HPDE6-E6E7 (cell line): ENCODE results near the gene FADS1.

Experiments
- DNase-seq: peaks from one replicate; pipeline ENCODE4 v3.0.0; 2011; ENCODE audit warnings: missing footprints; ENCODE audit errors: extremely low spot score

Gene FADS1

GRCh38 chr11:61816736-61817455 is at the start of gene FADS1:
Gene FADS1, minus strand, starts transcription at chr11:61817003. Its CDS starts 74 bp downstream, at chr11:61816929.
- peak; percentile 78 for DNase-seq

GRCh38 chr11:61866231-61866957 is 49.6 kb upstream of the FADS1 start:
- peak; percentile 63 for DNase-seq

GRCh38 chr11:61864814-61865775 is 48.3 kb upstream of the FADS1 start:
- no peak for DNase-seq

- no peak for DNase-seq
These were observed 46.8 kb upstream of the FADS1 start for GRCh38 chr11:61863548-61864081.

GRCh38 chr11:61862714-61863547 is 46.1 kb upstream of the FADS1 start:
- no peak for DNase-seq

- DNase-seq, result no peak
These were observed 44.8 kb upstream of the FADS1 start for GRCh38 chr11:61861634-61862033.

- no peak for DNase-seq
These were observed 43.5 kb upstream of the FADS1 start for GRCh38 chr11:61860054-61860903.

GRCh38 chr11:61855939-61856680 is 39.3 kb upstream of the FADS1 start:
- no peak for DNase-seq

GRCh38 chr11:61854966-61855714 is 38.3 kb upstream of the FADS1 start:
- no peak for DNase-seq

- DNase-seq, result no peak
These were observed 37.5 kb upstream of the FADS1 start for GRCh38 chr11:61854206-61854895.

- DNase-seq, result no peak
These were observed 36.9 kb upstream of the FADS1 start for GRCh38 chr11:61853698-61854169.

- DNase-seq, result no peak
These were observed 35.1 kb upstream of the FADS1 start for GRCh38 chr11:61851900-61852295.

- DNase-seq, result no peak
These were observed 34.5 kb upstream of the FADS1 start for GRCh38 chr11:61851113-61851899.

- no peak for DNase-seq
These were observed 33.9 kb upstream of the FADS1 start for GRCh38 chr11:61850687-61851086.

GRCh38 chr11:61848631-61849030 is 31.8 kb upstream of the FADS1 start:
- DNase-seq, result no peak

GRCh38 chr11:61847914-61848581 is 31.2 kb upstream of the FADS1 start:
- no peak for DNase-seq
